ENCODE results near the gene FBLN2.

DNA sequence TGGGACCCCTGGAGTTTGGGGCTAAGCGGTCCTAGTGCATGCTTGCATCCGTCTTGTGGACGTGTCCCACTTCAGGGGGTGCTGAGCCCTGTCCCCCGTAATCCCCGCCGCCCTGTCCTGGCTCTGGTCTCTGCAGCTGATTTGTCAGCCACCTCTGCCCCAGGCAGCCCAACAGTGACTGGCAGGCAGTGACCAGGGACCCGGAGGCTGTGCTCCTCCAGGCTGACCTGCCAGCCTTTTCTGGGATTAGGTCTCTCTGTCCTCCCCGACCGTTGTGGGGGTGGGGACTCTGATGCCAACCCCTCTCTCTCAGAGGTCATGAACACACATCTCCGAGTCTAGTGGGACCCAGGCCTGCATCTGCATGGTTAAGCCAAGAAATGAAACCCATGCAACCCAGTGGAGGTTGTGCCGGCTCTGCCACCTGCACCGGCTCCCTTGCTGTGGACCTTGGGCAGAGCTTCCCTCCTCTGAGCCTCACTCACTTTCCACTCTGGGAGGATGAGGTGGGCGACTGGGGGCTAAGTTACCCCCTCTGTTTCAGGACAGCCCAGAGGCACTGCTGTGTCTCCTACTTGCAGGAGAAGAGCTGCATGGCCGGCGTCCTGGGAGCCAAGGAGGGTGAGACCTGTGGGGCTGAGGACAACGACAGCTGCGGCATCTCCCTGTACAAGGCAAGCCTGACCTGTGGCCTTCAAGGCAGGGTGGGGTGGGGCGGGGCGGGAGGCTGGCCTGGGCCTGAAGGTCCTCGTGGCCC is 60.2 kb downstream of the FBLN2 start:
- TF ChIP-seq, protein P1, sequence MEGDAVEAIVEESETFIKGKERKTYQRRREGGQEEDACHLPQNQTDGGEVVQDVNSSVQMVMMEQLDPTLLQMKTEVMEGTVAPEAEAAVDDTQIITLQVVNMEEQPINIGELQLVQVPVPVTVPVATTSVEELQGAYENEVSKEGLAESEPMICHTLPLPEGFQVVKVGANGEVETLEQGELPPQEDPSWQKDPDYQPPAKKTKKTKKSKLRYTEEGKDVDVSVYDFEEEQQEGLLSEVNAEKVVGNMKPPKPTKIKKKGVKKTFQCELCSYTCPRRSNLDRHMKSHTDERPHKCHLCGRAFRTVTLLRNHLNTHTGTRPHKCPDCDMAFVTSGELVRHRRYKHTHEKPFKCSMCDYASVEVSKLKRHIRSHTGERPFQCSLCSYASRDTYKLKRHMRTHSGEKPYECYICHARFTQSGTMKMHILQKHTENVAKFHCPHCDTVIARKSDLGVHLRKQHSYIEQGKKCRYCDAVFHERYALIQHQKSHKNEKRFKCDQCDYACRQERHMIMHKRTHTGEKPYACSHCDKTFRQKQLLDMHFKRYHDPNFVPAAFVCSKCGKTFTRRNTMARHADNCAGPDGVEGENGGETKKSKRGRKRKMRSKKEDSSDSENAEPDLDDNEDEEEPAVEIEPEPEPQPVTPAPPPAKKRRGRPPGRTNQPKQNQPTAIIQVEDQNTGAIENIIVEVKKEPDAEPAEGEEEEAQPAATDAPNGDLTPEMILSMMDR (IDR thresholded peaks at IDR 0.05), result no peak
- no peak for TF ChIP-seq POLR2A (IDR thresholded peaks at IDR 0.05)

All from Peyer's patch (tissue), 4 donors.